Cerebellar nuclear complex (tissue), 1 donor: ENCODE measurements around the gene AKR1C3.
"Not testable (repeated sequence)": the region's sequence is repeated elsewhere in the genome, so short reads cannot be mapped to it uniquely, and the experiment has no call there.

Experiments used
- DNase-seq, 2 experiments: peaks; one replicate each; lab custom pipeline; 2025; lab: John Stamatoyannopoulos, UW

Gene AKR1C3

GRCh38 chr10:5094265-5095205, at the start of gene AKR1C3:
TSS of gene AKR1C3 (plus strand) at chr10:5094414. CDS start at chr10:5094445, 31 bp downstream.
- DNase-seq, result no peak

DNA sequence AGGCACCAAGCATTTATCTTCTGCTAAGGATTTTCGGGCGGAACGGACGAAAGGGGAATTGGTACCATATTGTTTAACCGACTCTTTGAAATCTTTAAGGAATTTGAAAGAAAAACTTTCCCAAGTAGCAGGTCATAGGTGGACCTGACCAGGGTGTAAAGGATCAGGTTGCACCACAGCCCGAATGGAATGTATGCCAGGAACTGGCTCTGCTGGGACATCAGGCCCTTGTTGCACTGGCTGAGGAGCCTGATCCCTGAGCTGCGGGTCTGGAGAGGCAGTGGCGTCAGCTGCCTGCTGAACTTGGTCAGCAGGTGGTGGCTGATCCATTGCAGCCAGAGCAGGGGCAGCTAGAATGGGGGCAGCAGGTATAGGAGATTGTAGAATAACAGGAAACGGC, 49.1 kb upstream of the AKR1C3 start:
- no peak for DNase-seq

GRCh38 chr10:5046410-5046809, 47.8 kb upstream of the AKR1C3 start:
- DNase-seq, result no peak

- DNase-seq, result not testable (repeated sequence)
These were observed 47.2 kb upstream of the AKR1C3 start for GRCh38 chr10:5047055-5047454.

DNA sequence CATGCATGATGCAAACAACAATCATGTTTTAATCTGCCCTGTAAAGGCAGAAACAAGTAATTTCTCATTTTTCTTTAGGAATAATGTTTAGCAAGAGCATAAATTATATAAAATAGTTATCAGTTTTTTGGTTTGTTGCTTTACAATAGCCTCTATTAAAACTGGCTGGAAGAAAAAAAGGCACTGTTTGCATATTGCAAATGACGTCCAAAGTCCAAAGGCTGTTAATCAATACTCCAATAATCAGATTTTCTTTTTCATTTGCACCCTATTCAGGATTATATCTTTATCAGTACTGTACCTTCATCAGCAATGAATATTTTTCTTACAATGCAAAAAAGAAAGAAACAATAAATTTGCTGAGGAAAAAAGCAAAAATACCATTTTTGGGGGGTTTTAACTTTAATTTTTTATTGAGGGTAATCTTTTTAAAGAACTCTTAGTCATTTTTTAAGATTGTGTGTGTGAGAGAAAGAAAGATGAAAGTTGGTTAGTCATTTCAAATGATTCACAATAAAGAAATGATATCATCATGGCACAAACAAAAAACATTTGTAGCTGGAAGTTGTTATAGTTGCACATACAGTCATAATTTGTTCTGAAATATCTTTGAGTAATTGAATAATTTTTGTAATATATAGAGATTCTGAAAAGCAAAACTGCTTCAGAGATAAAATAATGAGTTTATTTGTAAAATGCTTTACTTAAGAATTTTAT, 46.1 kb upstream of the AKR1C3 start:
- no peak for DNase-seq

DNA sequence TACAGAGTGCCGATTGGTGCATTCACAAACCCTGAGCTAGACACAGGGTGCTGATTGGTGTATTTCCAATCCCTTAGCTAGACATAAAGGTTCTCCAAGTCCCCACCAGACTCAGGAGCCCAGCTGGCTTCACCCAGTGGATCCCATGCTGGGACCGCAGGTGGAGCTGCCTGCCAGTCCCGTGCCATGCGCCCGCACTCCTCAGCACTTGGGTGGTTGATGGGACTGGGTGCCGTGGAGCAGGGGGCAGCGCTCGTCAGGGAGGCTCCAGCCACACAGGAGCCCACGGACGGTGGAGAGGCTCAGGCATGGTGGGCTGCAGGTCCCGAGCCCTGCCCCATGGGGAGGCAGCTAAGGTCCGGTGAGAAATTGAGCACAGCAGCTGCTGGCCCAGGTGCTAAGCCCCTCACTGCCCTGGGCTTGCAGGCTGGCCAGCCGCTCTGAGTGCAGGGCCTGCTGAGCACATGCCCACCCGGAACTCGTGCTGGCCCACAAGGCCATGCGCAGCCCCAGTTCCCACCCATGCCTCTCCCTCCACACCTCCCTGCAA, 41.2 kb upstream of the AKR1C3 start:
- not testable (repeated sequence) for DNase-seq

DNA sequence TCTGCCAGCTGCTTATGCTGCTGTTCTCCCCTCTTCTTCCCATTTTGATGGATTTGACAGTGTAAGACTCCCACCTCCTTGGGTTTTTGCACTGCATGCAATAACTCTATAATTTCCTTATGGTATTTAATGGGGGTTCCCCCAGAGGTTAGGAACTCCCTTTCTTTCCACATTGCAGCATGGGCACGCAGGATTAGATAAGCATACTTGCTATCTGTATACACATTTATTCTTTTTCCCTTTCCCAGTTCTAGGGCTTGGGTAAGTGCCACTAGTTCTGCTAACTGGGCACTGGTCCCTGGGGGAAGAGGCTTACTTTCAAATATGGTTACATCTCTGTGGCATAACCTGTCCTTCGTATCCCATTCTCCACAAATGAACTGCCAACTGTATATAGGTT, 39.4 kb upstream of the AKR1C3 start:
- not testable (repeated sequence) for DNase-seq

- DNase-seq, result not testable (repeated sequence)
These were observed 34.9 kb upstream of the AKR1C3 start for GRCh38 chr10:5059267-5059666.

GRCh38 chr10:5060791-5061190, 33.4 kb upstream of the AKR1C3 start:
- DNase-seq, result not testable (repeated sequence)

DNA sequence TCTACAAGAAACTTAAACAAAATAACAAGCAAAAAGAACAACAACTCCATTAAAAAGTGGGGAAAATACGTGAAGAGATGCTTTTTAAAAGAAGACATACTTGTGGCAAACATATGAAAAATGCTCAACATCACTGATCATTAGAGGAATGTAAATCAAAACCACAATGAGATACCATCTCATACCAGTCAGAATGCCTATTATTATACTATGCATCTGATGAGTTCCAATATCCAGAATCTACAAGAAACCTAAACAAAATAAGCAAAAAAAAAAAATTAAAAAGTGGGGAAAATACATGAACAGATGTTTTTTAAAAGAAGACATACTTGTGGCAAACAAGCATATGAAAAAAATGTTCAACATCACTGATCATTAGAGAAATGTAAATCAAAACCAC, 29.6 kb upstream of the AKR1C3 start:
- DNase-seq, result no peak

DNA sequence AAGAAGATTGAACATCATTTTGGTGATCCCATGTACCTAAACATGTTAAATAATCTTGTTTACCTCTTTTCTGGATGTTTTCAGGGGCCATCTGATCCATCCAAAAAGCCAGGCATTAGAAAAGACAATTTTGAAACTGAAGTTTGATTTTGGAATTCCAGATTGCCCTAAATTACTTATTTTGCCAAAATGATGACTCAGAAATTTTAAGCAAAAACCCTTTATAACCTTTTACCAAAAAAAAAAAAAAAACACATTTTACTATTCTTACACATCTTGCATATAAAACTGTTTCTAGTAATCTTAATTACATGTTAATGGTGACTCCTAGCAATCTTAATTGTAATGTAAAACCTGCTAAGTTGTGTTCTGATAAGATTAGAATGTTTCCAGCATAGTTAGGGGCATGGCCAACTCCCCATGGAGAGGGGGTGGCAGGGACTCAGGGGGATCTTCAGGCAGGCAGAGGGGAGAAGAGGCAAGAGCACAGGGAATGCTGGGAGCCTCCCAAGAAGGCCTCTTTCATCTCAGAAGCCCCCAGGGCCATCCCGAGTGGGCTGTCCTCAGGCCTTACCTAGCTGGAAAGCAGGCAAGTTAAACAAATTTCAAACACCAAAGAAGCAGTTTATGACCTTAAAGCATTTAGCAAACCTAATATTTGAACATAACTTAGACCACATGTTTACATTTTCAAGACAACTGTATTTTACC, 25.8 kb upstream of the AKR1C3 start:
- no peak for DNase-seq

GRCh38 chr10:5070648-5071410, 23.4 kb upstream of the AKR1C3 start:
- DNase-seq, result no peak

GRCh38 chr10:5071411-5072198, 22.6 kb upstream of the AKR1C3 start:
- no peak for DNase-seq

DNA sequence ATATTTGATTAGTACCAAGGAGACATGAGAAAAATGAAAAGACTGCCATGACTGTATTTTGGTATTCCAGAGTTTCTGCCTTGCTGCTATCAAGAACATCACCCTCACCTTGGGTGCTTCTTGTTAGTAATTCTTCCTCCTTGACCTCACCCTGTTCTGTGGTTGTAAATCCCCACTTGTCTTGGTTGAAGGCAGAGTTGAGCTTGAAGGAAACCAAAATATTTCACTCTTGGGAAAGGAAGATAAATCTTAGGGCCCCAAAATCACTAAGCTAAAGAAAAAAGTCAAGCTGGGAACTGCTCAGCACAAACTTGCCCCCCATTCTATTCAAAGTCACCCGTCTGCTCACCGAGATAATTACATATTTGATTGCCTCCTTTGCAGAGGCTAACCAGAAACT, 20.6 kb upstream of the AKR1C3 start:
- no peak for DNase-seq

DNA sequence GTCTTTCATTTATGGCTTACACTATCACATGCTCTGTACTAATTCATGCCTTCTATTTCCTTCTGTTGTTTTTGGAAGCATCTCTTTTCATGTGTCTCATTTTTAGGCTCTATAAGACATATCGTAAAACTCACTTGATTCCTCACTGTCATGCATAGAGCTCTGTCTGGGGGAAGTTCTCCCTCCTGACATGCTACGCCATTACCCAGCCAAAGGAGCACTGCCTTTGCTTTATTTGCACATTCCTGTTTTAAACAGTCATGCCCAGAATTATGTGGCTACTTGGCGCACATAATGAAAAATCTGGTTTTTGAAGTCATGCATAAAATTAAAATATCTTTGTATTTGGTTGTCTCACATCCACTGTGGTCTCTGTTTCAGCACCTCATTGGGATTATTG, 17.6 kb upstream of the AKR1C3 start:
- DNase-seq, result no peak

- DNase-seq, result no peak
These were observed 15.6 kb upstream of the AKR1C3 start for GRCh38 chr10:5078547-5079180.

GRCh38 chr10:5079306-5079830, 14.8 kb upstream of the AKR1C3 start:
- no peak for DNase-seq

DNA sequence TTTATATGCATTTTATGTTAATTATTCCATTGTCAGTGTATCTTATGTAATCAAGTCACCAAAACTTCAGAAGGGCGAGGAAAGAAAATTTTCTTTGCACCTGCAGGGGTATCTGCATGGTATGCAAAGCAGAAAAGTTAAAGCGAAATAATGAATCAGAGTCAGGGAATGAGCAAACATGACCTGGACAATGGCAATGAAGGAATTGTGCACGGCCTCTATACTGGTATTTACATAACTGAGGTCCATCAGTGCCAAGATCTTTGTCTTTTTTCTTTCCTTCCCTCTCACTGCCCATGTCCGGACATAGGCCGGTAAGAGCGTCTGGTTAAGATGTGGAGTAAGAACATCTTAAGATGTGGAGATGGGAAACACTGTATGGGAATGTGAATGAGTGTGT, 14.4 kb upstream of the AKR1C3 start:
- DNase-seq, result no peak

GRCh38 chr10:5081091-5081490, 13.1 kb upstream of the AKR1C3 start:
- no peak for DNase-seq
